K562 (cell line): ENCODE data around the gene TCP10L. TPM values are rescaled to one million over a fixed set of nuclear protein-coding genes. Genes with fewer than 3 reads are reported as not detected.
A peak's percentile ranks its signal among the peaks of the same experiment; 100 is the strongest.

ENCODE experiments used
- CBFB ChIP-seq: sonication (generic); formaldehyde crosslinking; IDR thresholded peaks from 2 replicates; pipeline ENCODE4 v1.4.0; 2020; ENCODE audit warnings: mild to moderate bottlenecking, missing genetic modification reagents
- CBX2 ChIP-seq: fragments of 200-600 bp; sonication (generic); IDR thresholded peaks from one replicate; pipeline ENCODE4 v1.6.1; 2012; ENCODE audit warnings: mild to moderate bottlenecking, low read length, inconsistent platforms; ENCODE audit not compliant: insufficient read depth, poor library complexity, severe bottlenecking
- CEBPB ChIP-seq: fragments of 450-650 bp; IDR thresholded peaks from 2 replicates; pipeline ENCODE4 v1.6.1; 2016; ENCODE audit warnings: missing genetic modification characterization, missing compliant biosample characterization
- CHD4 ChIP-seq: fragments of 200-600 bp; sonication (generic); IDR thresholded peaks from 3 replicates; pipeline ENCODE4 v1.6.1; 2012; ENCODE audit warnings: low read depth, mild to moderate bottlenecking, mixed read lengths, low read length, inconsistent platforms; ENCODE audit not compliant: insufficient read depth, insufficient replicate concordance, poor library complexity, severe bottlenecking
- GTF2F1 ChIP-seq: IDR thresholded peaks from 2 replicates; pipeline ENCODE4 v1.6.1; 2011; ENCODE audit warnings: low read depth, low read length, improper control_type of control experiment
- HDAC2 ChIP-seq: fragments of 450-650 bp; IDR thresholded peaks from 2 replicates; pipeline ENCODE4 v1.6.1; 2016; ENCODE audit warnings: mild to moderate bottlenecking
- JUND ChIP-seq, 2 experiments: IDR thresholded peaks; 2 replicates in 1 of 2; 3 replicates in 1 of 2; pipeline ENCODE4 v1.6.1; 2011; ENCODE audit warnings: borderline replicate concordance in 2 of 2, low read depth in 2 of 2, low read length in 2 of 2, improper control_type of control experiment in 1 of 2, missing biosample characterization in 1 of 2, missing genetic modification characterization in 1 of 2, missing genetic modification reagents in 1 of 2
- MAZ ChIP-seq, 2 experiments: fragments of 450-650 bp in 1 of 2; sonication (generic) in 1 of 2; formaldehyde crosslinking; IDR thresholded peaks in 1 of 2; conservative IDR thresholded peaks in 1 of 2; 2 replicates each; pipeline versions ENCODE4 v1.4.0 to v1.5.0; 2020; ENCODE audit warnings: mild to moderate bottlenecking in 1 of 2, missing genetic modification reagents in 1 of 2
- MNT ChIP-seq, 2 experiments: fragments of 450-650 bp; conservative IDR thresholded peaks; 2 replicates each; pipeline ENCODE4 v1.6.1; 2017; ENCODE audit warnings: mild to moderate bottlenecking in 2 of 2, moderate library complexity in 2 of 2
- PPARD ChIP-seq: fragments of 250-450 bp; sonication (Bioruptor Pico); IDR thresholded peaks from 2 replicates; pipeline ENCODE4 v1.8.0; 2022; ENCODE audit warnings: inconsistent platforms, mild to moderate bottlenecking, moderate library complexity
- SNIP1 ChIP-seq: fragments of 450-650 bp; IDR thresholded peaks from 2 replicates; pipeline ENCODE4 v1.7.1; 2017; ENCODE audit warnings: low read depth, mild to moderate bottlenecking
- STAT5A ChIP-seq: IDR thresholded peaks from 2 replicates; pipeline ENCODE4 v1.6.1; 2012; ENCODE audit warnings: low read length, inconsistent platforms, borderline replicate concordance
- STAT5B ChIP-seq: fragments of 250-450 bp; sonication (Bioruptor Pico); IDR thresholded peaks from 2 replicates; pipeline ENCODE4 v1.8.0; 2021; ENCODE audit warnings: mild to moderate bottlenecking, inconsistent platforms
- TEAD1 ChIP-seq, 2 experiments: fragments of 450-650 bp in 1 of 2; sonication (generic) in 1 of 2; formaldehyde crosslinking; IDR thresholded peaks; 2 replicates each; pipeline versions ENCODE4 v1.4.0 to v1.8.0; 2020 to 2022; ENCODE audit warnings: mild to moderate bottlenecking in 2 of 2, missing genetic modification reagents in 1 of 2
- TOE1 ChIP-seq, 2 experiments: fragments of 450-650 bp in 1 of 2; sonication (generic) in 1 of 2; formaldehyde crosslinking in 1 of 2; IDR thresholded peaks; 2 replicates each; pipeline versions ENCODE4 v1.7.1 to v1.8.0; 2016 to 2022; ENCODE audit warnings: borderline replicate concordance in 2 of 2, mild to moderate bottlenecking in 2 of 2, antibody characterized with exemption in 1 of 2, inconsistent platforms in 1 of 2, low read depth in 1 of 2, missing genetic modification reagents in 1 of 2, moderate library complexity in 1 of 2
- TRIM25 ChIP-seq: fragments of 450-650 bp; IDR thresholded peaks from 2 replicates; pipeline ENCODE4 v1.7.0; 2016; ENCODE audit warnings: borderline replicate concordance
- ZNF121 ChIP-seq: sonication (generic); formaldehyde crosslinking; conservative IDR thresholded peaks from 2 replicates; pipeline ENCODE4 v1.8.0; 2022; ENCODE audit warnings: missing genetic modification reagents
- ZNF23 ChIP-seq: fragments of 250-450 bp; sonication (Bioruptor Pico); IDR thresholded peaks from 2 replicates; pipeline ENCODE4 v1.4.0; 2020; ENCODE audit warnings: mild to moderate bottlenecking
- ZNF444 ChIP-seq: fragments of 250-450 bp; sonication (Bioruptor Pico); IDR thresholded peaks from 2 replicates; pipeline ENCODE4 v1.4.0; 2020; ENCODE audit warnings: mild to moderate bottlenecking, moderate library complexity
- ZNF696 ChIP-seq: fragments of 250-450 bp; sonication (Bioruptor Pico); conservative IDR thresholded peaks from 2 replicates; pipeline ENCODE4 v1.4.0; 2020; ENCODE audit warnings: mild to moderate bottlenecking, moderate library complexity
- polyA plus RNA-seq, 8 experiments: library from polyadenylated mRNA; depleted of rRNA in 4 of 8; stranded (reverse) in 5 of 8; unstranded in 3 of 8; fragments of >200 nt; fragmentation: Nextera tagmentation in 2 of 8; fragmentation: Illumina TruSeq in 1 of 8; extraction: Ambion mirVana in 2 of 8; extraction: Trizol in 1 of 8; gene quantifications; 2 replicates each; pipeline versions ENCODE4 v1.2.1 to v1.2.3, GENCODE V29; 2011 to 2014; ENCODE audit warnings: inconsistent platforms in 1 of 8, missing spikeins in 1 of 8
- total RNA-seq, 7 experiments: library from RNA; depleted of rRNA in 6 of 7; stranded (reverse); fragments of >200 nt in 6 of 7; fragmentation: Illumina TruSeq in 2 of 7; extraction: Trizol in 2 of 7; gene quantifications; 2 replicates each; pipeline versions ENCODE4 v1.2.1 to v1.2.3, GENCODE V29; 2011 to 2021; ENCODE audit warnings: low replicate concordance in 1 of 7

The TCP10L gene
- total and polyA plus RNA-seq, 9 of the 15 experiments (the other 6 are each of a cell fraction or from before 2014, with no cell fraction given) = 0.34 to 0.91 (median 0.56) TPM; not detected in 2

- TF ChIP-seq PPARD (no peak), MNT (conservative IDR thresholded peaks at IDR 0.05) (peak; percentile 48 to 70; a peak in 3 of 4 replicates), ZNF696 (no peak), TOE1 (IDR thresholded peaks at IDR 0.05; ENCODE audit: borderline replicate concordance) (peak; percentile 34; the same call in 1 of the 2 replicates), TOE1 (CRISPR knock-in tag; IDR thresholded peaks at IDR 0.05; ENCODE audit: borderline replicate concordance, low read depth) (no peak), GTF2F1 (no peak), MAZ (CRISPR knock-in tag; conservative IDR thresholded peaks at IDR 0.05 in 1 of 2, IDR thresholded peaks at IDR 0.05 in 1 of 2) (peak in 1 of 2 experiments; percentile 68; a peak in 1 of 4 replicates), CHD4 (no peak), CBX2 (no peak), STAT5B (CRISPR knock-in tag) (no peak), STAT5A (no peak), ZNF23 (CRISPR knock-in tag) (no peak), HDAC2 (peak; percentile 88; the same call in 1 of the 2 replicates), ZNF444 (CRISPR knock-in tag) (no peak), CEBPB (tag) (no peak), CBFB (CRISPR knock-in tag) (no peak), ZNF121 (CRISPR knock-in tag) (no peak), JUND (IDR thresholded peaks at IDR 0.05; ENCODE audit: borderline replicate concordance, low read depth, low read length) (no peak; the same call in 1 of the 2 replicates), JUND (tag; IDR thresholded peaks at IDR 0.05; ENCODE audit: borderline replicate concordance, low read depth, low read length) (no peak; the same call in 1 of the 3 replicates), SNIP1 (no peak), TEAD1 (CRISPR knock-in tag; IDR thresholded peaks at IDR 0.05) (no peak; a peak in 1 of 4 replicates), TRIM25 (no peak)
Measured at GRCh38 chr21:32569261-32570230, 15.8 kb downstream of the TCP10L start (continued).
